Measurements from ENCODE around the gene TRMT11. TPM values are rescaled to one million over a fixed set of nuclear protein-coding genes. Genes with fewer than 3 reads are reported as not detected.

TRMT11 gene
- total RNA-seq, 1 donor from 2014 or later = 27.2 TPM

DNA sequence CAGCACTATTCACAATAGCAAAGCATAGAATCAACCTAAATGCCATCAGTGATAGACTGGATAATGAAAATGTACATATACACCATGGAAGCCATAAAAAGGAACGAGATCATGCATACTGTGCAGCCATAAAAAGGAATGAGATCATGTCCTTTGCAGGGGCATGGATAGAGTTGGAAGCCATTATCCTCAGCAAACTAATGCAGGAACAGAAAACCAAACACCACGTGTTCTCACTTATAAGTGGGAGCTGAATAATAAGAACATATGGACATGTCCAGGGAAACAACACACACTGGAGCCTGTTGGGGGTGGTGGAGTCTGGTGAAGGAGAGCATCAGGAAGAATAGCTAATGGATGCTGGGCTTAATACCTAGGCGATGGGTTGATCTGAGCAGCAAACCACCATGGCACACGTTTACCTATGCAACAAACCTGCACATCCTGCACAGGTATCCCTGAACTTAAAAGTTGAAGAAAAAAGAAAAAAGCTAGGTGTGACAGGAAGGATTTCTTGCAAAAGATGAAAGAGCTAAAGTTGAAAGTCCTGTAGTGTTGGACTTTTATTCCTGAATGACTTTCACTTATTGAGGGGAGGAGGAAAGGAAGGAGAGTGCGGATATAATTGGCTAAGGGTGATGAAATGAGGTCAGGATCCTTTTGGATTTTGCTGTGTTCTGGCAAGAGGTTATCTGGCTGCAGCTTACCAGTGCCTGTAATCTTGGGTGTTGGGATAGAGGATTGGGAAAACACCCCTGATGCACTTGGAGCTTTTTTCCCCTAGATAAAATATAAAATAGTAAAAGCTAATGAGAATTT lies 8.5 kb downstream of the TRMT11 start:
- DNase-seq (ENCODE audit: low read depth) = no peak

DNA sequence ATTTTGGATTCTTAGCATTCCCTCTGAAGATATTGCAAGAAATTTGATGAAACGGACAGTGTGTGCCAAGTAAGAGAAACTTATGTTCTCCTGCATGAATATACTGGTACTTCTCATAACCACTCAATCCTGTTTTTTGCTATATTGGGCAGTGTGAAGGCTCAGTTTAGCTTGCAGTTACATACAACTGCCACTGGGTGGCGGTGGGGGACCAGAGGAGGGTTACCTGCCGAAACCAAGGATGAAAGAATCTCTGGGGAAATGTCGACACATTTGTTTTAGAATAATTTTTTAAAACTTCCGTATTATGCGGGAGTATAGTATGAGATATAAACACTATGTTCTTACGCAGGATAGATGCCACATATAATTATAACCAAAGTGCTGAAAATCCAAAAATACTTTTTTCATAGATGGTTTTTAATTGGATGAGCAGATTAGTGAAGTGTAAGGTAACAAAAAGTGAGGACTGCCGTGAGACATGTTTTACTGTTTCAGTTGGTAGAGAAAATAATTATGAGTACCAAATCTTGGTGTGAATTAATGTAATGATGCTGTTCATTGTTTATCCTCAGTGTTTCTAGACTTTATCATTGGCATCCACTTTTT lies 9.7 kb downstream of the TRMT11 start:
- DNase-seq (ENCODE audit: low read depth) = peak; percentile 51

DNA sequence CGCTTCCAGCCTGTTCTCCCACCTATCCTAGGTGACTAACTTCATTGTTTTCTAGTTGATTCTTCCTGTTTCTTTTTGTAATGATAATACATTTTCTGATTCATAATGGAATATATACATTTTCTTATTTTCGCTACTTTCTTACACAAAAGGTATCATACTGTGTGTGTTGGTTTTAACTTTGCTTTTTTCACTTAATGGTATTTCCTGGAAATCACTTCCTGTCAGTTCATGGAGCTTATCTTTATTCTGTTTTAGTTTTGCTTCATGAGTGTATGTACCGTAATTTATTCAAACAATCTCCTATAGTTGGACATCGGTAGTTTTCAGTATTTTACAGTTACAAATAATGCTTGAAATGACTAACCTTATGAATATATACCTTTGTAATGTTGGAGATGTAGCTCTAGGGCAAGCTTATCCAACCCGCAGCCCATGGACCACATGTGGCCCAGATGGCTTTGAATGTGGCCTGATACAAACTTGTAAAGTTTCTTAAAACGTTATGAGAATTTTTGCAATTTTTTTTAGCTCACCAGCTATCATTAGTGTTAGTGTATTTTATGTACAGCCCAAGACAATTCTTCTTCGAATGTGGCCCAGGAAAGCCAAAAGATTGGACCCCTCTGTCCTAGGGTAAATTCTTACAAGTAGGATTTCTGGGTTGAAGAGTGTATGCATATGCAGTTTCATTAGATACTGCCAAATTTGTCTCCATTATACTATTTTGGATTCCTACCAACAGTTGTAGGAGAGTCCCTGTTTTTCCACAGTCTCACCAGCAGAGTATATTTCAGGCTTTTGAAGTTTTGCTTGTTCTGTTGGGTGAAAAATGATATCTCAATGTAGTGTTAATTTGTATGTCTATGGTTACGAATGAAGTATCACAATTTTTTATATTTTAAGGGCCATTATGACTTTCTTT lies 16.7 kb downstream of the TRMT11 start:
- DNase-seq (ENCODE audit: low read depth) = no peak

DNA sequence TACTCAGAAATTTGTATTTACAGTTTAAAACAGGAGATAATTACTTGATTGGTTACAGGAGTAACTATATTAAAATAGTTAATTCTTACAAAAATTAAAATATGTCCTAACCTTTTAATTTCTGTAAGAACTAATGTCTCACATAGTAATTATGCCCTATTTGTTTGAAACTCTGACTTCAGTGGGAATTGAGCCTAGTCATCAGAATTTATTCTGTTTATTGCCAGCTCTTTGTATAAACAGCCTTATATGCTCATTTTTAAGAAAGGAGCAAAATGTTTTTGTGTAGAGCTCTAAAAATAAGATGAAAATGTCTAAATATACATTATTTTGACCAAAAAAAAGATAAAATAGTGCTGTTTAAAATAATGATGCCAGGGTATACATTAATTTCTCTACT lies 21.5 kb downstream of the TRMT11 start:
- no peak for DNase-seq (ENCODE audit: low read depth)

DNA sequence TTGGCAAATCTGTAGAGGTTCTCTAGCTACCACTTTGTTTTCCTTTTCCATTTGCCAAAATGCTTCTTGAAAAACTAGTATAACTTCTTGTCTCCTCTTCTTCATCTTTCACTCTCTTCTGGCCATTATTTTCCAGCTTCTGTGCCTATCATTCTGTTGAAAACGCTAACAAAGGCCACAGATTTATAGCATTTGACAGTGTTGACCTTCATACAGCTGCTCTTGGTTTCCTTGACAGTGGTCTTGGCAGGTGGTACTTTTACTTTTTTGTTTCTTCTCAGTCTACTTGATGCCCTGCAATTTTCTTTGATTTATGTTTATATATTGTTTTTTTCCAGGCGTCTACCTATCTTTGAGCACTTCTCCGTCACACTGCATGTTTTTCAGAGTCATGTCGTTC lies 23.7 kb downstream of the TRMT11 start:
- DNase-seq (ENCODE audit: low read depth) = no peak

DNA sequence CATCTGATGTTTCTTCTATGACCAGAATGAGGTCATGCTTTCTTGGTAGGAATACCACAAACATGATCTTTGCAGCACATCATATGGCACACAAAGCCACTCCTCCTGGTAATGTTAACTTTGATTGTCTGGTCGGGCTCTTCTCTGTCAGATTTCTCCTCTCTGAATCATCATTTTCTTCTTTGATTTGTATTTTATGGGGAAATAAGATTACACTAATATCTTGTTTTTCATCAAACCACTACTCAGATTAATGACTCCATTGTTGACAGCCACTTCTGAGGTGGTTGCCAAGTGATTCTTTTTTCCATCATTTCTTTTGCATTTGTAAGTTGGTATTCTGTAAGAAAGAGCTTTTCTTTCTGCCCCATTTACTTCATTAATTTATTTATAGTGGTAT lies 29.5 kb downstream of the TRMT11 start:
- DNase-seq (ENCODE audit: low read depth) = peak; percentile 45

DNA sequence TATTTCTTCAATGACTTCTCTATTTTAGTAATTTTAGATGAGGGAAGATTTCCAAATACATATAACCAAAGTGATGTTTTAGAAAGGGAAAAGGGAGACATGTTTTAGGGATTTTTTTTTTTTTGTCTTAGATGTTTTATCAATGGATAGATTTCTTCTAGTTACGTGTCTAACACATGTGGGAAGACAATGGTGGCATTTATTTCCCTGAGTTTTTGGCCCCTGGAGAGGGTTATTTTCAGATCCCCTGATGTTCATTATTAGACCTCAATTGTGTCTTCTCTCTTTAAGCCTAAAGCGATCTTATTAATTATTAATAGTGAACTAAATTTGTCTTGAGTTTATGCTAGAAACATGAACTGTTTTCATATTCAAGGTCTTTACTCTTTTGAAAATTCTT lies 30.3 kb downstream of the TRMT11 start:
- DNase-seq (ENCODE audit: low read depth) = no peak

DNA sequence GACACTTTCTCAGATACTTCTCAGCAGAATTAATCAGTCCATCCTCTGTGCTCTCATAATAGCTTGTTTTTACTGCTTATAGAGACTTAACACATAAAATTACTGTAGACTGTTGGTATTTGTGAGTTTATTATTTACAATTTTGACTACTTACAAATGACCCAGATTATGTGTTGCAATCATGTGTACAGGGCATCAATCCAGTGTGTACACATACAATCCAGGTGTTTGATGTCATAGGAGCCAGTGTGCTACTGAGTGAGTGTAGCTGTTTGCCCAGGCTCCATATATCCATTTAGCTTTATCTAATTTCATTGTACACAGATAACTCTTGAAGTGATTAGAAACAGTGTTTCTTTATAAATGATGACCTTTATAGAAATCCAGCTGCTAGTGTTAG lies 31.3 kb downstream of the TRMT11 start:
- DNase-seq (ENCODE audit: low read depth) = no peak

DNA sequence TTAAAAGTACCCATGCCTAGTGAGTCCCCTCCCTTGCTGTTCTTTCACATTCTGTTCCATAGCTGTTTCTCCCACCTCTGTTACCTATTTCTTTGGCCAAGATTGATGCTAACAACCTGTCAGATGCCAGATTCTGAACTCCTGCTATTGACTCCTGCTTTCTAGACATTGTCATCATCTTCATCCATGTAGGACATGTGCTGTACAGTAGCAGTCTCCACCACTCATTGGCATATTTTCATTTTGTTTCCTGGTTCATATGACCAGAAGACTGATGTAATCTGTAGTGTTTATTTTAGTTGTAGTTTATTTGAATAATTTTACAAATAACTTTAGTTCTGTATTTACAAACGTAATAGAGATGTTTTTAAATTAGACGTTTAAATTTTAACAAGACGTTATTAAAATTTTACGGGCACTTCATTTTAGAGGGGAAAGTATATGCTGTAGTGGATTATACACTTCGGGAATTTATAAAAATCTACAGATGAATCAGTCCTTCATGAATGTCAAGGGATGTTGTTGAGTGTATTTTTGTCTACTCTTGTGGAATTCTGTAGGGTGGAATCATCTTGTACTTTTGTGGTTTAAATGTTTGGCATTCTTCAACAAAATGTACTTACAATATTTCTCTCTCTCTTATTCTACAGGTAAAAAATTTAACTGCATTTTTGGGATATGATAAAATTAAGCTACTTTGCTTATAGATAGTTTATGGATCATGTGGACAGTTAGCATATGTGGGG lies 34.1 kb downstream of the TRMT11 start:
- DNase-seq (ENCODE audit: low read depth) = no peak

DNA sequence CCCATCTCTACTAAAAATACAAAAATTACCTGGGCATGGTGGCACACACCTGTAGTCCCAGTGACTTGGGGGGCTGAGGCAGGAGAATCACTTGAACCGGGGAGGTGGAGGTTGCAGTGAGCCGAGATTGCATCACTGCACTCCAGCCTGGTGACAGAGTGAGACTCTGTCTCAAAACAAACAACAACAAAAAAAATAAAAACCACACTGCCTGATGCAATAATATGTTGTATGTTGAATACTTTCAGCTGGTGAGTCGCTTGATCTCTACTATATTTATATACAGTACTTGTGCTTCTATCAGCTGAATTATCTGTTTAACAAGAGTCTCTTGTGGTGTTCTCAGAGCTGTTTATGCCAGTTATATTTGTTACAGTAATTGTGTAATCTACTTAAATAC lies 37.1 kb downstream of the TRMT11 start:
- DNase-seq (ENCODE audit: low read depth) = peak; percentile 34

DNA sequence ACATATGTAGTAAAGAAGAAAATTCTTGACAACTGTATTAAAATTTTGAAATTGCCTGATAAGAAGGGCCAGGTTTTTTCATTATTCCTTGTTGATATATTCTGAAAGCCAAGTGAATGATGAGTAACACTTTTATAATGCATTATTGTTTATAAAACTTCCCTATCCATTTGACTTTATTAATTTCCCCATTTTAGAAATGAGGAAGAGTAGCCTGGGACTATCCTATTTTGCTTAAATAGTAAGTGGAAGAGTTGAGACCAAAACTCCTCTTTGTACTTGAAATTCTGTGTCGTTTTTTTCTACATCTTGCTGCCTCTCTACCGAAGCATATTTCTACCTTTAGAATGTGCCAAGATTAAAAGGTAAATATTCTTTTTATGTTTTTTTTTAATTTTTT lies 39.7 kb downstream of the TRMT11 start:
- DNase-seq (ENCODE audit: low read depth) = no peak

DNA sequence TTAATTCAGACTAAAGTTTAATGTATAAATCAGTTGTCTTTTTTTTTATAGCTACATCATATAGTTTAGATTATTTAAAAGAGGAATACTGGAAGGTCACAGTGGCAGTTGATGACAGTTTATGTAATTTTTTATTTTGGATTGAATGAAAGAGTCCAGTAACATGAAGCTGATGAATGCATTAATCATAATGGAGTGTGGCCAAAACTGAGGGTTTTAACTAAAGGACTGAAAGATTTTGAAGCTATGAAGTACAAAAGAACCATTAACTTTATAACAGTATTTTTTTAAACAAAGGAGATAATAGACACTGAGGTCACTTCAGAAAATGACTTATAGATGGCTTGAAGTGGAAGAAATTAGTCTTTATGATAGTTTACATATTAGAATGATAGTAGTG lies 41.3 kb downstream of the TRMT11 start:
- no peak for DNase-seq (ENCODE audit: low read depth)

DNA sequence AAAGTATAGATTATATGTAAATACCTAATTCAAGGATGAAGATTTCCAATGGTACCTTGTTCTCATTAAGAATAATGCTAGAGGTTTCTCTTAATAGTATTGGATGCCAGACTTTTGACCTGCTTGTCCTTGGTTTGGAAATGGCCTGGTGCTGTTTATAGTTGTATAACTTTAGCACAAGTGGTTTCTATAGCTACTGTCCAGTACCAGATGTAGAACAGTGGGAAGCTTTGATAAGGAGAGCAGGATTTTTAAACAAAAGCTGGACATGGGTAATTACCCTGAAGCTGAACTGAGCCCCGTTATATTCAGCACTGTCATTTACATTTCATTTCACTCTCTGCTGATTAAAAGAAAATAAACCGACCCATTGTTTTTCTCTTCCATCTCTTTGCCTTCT lies 43.7 kb downstream of the TRMT11 start:
- DNase-seq (ENCODE audit: low read depth) = no peak

DNA sequence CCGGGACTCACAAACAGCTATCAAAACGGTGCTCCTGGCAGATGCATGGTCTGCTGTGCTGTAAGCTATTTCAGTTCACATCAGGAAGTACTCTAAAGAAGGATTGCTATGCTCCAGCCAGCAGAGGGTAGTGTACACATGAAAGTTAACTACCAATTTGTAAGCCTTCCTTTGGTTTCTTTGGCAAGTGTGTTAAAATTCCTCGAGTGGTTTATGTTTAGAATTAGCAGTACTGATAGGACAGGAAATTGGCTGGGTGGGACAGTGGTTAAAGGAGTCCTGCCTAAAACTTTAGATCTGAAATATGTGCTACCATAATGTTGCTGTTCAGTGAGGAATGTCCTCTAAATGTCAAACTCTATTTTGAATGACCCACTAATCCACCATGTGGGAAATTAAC lies 47.4 kb downstream of the TRMT11 start:
- peak; percentile 89 for DNase-seq (ENCODE audit: low read depth)

DNA sequence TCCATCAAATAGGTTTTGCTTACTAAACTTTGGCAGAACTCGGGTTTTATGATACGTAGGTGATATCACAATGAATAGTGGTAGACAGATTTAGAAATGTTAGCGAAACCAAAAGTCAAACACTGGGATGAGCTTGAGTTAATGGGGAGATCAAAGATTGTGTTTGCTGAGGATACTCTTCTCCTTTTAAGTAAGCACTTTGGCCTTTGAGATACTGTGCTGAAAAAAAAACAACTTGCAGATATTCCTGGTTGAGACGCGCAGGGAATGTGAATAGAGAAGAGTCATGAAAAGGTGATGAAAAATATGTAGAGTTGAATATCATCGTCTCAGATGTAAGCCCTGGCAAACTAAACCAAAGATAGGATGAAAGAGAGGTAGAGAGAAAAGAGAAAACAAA lies 48.3 kb downstream of the TRMT11 start:
- no peak for DNase-seq (ENCODE audit: low read depth)

DNA sequence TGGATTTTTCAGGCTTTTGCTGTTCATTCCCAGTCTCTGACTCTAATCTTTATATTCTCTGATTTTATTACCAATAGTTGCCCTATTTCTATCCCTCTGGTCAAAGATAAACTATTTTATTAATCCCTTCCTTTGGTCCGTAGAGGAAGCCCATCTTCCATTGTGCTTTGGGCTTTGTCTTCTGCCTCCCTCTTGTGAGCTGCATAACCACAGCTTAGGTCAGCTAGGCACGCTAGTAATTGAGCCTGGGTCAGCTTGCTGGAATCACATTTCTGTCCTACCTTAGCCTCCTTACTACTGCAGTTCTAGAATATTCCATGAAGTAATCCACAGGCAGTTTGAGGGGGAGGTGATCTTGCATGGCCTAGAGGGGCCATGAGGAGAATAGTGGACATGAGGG lies 49.4 kb downstream of the TRMT11 start:
- no peak for DNase-seq (ENCODE audit: low read depth)

DNA sequence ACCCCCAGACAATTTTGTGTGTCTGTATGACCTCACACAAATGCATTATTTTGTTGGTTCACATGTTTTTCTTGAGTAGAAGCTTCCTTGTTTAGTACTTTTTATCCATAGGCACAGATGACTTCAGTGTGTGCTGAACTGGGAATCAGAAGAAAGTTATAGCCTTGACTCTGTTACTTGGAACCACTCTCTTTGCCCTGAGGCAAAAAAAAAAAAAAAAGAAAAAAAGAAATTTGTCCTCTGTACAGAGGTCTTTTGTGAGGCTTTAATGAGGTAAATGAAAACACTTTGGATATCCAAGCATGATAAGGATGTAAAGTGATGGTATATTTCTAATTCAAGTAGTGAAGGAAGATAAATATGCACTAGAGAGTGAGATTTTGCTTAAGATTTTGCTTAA lies 51.9 kb downstream of the TRMT11 start:
- DNase-seq (ENCODE audit: low read depth) = peak; percentile 62

DNA sequence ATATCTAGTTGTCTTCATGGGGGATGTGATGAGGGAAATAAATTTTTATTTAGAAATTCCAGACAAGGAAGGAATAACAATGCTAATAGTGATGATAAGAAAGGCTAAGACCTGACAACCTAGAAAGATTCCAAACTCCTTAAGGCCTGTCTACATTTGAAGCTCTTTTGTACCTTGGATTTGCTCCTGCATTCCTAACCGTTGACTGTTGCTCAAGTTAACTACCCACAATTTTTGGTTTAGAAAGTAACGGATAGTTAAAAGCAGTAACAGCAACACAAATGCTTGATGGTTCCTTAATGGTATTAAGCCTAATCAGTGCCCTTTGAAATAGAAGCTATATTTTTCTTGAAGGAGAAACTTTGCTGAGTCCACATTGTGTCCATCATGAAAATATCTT lies 52.9 kb downstream of the TRMT11 start:
- DNase-seq (ENCODE audit: low read depth) = peak; percentile 84

DNA sequence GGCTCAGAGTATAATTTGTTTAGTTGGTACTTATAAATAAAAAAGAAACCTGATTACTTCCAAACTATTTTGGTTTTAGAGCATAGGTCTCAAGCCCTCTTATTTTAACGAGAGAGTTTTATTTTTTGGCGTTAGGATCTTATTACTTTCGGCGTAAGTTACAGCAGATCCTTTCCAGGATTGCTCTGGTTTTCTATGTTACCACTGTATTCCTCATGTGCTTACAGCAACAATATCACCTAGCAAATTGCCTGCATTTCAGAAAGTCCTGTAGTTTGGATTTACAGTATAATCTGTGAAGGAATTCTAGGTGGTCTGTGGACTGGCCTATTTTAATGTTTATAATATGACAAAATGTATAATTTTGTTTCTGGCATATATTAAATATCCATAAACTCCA lies 54.1 kb downstream of the TRMT11 start:
- no peak for DNase-seq (ENCODE audit: low read depth)

DNA sequence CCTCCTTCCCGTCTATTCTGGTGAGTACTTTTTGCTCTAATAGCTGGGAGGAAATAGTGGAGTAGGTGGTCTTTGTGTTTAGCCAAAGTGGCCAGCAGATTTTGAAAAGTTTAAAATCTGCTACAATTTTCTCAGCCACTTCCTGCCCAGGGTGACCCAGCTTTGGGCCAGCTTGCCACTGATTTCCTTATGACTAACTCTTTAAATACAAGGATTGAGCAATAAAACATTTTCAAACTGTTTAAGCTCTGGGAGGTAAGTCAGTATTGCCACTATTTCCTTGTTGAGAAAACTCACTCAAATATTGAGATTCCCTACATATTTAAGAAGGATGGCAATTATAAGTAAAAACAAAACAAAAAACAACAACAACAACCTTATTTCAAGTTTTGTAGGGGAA lies 54.5 kb downstream of the TRMT11 start:
- DNase-seq (ENCODE audit: low read depth) = peak; percentile 97

DNA sequence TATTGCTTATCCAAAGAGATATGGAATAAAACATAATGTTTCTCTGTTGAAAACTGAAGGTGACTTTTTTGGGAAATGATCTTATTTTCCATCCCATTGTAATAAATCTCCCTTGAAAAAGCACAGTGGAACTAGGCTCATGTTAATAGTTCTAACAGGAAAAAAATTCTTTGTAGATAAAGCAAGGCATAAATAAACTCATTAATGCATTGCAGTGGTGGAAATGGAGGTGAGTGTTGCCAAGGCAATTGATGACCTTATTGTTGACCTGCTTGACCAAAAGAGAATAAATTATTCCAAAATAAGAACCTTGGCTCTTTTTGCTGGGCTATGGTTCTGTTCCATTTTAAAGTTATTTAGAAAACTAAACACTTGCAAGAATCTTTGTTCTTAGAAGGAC lies 55.2 kb downstream of the TRMT11 start:
- DNase-seq (ENCODE audit: low read depth) = peak; percentile 69

DNA sequence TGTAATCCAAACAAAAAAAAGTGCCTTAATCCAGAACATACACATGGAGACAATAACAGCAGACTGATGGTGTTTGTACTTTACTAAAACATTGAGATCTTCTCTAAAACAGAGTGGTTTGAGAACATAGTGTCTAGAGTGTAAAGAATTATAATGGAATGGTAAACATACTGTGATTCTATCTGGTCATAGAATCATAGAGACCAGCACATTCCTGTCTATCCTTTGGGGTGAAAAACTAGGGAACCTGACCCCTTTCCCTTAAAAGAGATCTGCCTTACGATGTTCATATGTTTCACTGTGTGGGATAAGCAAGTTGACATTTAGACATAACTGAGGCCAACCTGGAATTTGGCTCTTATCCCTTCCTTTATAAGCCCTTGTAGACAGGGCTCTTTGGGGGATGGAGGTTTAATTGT lies 55.7 kb downstream of the TRMT11 start:
- no peak for DNase-seq (ENCODE audit: low read depth)

Measured in renal cortical epithelial cell (primary cell).